ENCODE results near the gene PASK. TPM values are rescaled to one million over a fixed set of nuclear protein-coding genes. Genes with fewer than 3 reads are reported as not detected.

Gene PASK
- total RNA-seq, 1 donor from 2014 or later = 20.3 TPM

DNA sequence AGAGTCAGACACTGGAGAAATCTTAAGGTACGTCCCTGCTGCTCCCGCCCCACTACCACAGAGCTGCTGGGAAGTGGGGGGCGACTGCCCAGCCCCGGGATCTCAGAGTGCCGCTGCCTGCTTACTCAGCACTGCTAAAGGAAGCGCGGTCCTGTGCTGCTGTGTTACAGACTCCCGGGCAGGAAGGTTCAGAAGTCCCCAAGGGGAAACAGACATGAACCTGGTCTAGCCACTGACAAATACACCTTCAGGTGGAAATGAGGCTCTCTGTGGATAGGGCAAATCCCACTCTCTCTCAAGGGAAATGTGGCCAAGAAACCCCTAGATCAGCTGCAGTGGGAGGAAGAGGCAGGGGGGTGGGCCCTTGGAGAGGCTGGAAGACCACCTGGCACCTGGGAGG is 60.9 kb downstream of the PASK start:
- Histone ChIP-seq H3K4me1 (no peaks in the 10 kb centered on the region), H3K4me3 (no peak overlapping the region), H3K27me3 (no peaks in the 10 kb centered on the region), H2AFZ (replicated peaks) (no peak overlapping the region), H3K9ac (no peak overlapping the region), H3K79me2 (ENCODE audit: low read depth) (no peaks in the 10 kb centered on the region), H3K27ac (no peak overlapping the region), H4K20me1 (ENCODE audit: low read depth) (peaks cover 2% of the 10 kb centered on the region), H3K4me2 (no peak overlapping the region), H3F3A (ENCODE audit: low read depth) (no peaks in the 10 kb centered on the region), H3K36me3 (peaks cover 3% of the 10 kb centered on the region), H3K9me3 (ENCODE audit: low read depth) (no peaks in the 10 kb centered on the region)
- peaks cover 30% of the 10 kb centered on the region for H3K36me3 Mint-ChIP-seq
- TF ChIP-seq, protein P1, sequence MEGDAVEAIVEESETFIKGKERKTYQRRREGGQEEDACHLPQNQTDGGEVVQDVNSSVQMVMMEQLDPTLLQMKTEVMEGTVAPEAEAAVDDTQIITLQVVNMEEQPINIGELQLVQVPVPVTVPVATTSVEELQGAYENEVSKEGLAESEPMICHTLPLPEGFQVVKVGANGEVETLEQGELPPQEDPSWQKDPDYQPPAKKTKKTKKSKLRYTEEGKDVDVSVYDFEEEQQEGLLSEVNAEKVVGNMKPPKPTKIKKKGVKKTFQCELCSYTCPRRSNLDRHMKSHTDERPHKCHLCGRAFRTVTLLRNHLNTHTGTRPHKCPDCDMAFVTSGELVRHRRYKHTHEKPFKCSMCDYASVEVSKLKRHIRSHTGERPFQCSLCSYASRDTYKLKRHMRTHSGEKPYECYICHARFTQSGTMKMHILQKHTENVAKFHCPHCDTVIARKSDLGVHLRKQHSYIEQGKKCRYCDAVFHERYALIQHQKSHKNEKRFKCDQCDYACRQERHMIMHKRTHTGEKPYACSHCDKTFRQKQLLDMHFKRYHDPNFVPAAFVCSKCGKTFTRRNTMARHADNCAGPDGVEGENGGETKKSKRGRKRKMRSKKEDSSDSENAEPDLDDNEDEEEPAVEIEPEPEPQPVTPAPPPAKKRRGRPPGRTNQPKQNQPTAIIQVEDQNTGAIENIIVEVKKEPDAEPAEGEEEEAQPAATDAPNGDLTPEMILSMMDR (IDR thresholded peaks at IDR 0.05) = no peak
- TF ChIP-seq EZH2 (IDR thresholded peaks at IDR 0.05) (no peak), EZH2phosphoT487 (IDR thresholded peaks at IDR 0.05) (no peak)
- no peak for DNase-seq (ENCODE audit: low spot score)
- no peak overlapping the region for H3K4me3 Mint-ChIP-seq
- H3K27me3 Mint-ChIP-seq (ENCODE audit: insufficient read depth, low read depth) = no peaks in the 10 kb centered on the region
- H3K4me1 Mint-ChIP-seq = no peaks in the 10 kb centered on the region
- no peak overlapping the region for H3K27ac Mint-ChIP-seq
- H3K9me3 Mint-ChIP-seq = peaks cover 10% of the 10 kb centered on the region

DNA sequence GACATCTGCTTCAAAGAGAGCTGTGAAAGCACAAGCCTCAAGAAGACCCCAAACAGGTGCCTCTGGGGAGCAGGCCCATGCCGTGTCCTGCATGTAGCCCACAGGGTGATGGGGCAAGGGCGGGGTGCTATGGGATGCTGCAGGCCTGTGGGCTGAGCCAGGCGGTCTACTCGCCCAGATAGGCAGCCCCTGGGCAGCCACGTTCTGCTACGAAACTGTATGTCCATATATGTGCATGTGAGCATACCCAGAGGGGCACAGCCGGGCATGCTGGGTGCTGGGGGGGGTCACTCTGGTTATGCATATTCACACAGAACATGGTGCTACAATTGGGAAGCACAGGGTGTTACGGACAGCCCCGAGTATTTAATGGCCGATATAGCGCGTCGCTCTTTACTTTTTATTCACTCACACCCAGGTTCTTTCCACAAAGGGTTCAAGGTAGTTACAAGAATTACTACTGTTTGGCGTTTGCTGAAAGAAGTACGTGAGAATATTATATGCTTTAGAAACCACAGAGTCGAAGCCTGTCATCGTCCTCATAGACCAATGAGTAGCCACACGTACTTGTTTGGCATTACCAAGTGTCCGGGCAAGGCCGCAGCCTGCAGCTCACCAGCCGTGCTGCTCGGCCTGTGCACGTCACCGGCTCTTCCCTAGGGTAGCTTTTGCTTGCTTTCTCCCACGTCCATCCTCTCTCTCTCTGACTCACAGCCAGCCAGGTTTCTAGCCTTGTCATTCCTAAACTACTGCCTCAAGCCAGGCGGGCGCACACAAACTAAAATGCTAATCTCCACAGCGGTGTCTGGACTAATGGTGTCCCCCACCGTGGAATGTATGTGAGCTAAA is 61.6 kb downstream of the PASK start:
- Histone ChIP-seq H3K4me3 (no peak overlapping the region), H3K4me2 (no peak overlapping the region), H3K27ac (no peak overlapping the region), H2AFZ (replicated peaks) (no peak overlapping the region), H3K9ac (no peak overlapping the region), H3K27me3 (no peaks in the 10 kb centered on the region), H3F3A (ENCODE audit: low read depth) (no peaks in the 10 kb centered on the region), H3K4me1 (no peaks in the 10 kb centered on the region), H3K36me3 (peaks cover 3% of the 10 kb centered on the region), H3K9me3 (ENCODE audit: low read depth) (no peaks in the 10 kb centered on the region), H4K20me1 (ENCODE audit: low read depth) (no peaks in the 10 kb centered on the region), H3K79me2 (ENCODE audit: low read depth) (no peaks in the 10 kb centered on the region)
- Mint-ChIP-seq H3K36me3 (peaks cover 30% of the 10 kb centered on the region), H3K27me3 (ENCODE audit: insufficient read depth, low read depth) (no peaks in the 10 kb centered on the region), H3K27ac (no peak overlapping the region), H3K4me3 (no peak overlapping the region), H3K4me1 (no peaks in the 10 kb centered on the region), H3K9me3 (peaks cover 10% of the 10 kb centered on the region)
- TF ChIP-seq, protein P1 (IDR thresholded peaks at IDR 0.05) = no peak
- TF ChIP-seq EZH2phosphoT487 (IDR thresholded peaks at IDR 0.05) = no peak
- TF ChIP-seq EZH2 (IDR thresholded peaks at IDR 0.05) = no peak
- DNase-seq (ENCODE audit: low spot score) = no peak

DNA sequence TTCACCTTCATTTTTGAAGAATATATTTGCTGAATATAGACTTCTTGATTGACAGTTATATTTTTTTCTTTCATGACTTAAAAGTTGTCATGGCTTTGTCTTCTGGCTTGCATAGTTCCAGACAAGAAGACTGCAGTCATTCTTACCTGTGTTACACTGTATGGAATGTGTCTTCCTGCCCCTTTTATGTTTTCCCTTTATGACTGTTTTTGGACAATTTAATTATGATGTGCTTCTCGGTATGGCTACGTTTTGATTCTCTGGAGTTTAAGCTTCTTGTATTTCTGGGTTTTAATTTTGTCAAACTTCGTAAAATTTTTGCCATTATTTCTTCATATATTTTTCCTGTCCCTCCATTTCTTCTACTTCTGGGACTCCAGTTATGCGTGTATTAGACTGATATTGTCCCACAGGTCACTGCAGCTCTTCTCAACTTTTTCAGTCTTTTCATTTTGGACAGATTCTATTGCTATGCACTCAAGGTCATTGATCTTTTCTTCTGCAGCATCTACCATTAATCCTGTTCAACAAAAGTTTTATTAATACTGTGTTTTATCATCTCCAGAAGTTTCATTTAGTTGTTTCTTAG is 64.3 kb downstream of the PASK start:
- no peaks in the 10 kb centered on the region for H3K79me2 ChIP-seq (ENCODE audit: low read depth)
- H3K4me1 ChIP-seq = peaks cover 4% of the 10 kb centered on the region
- no peak overlapping the region for H3K4me2 ChIP-seq
- Mint-ChIP-seq H3K36me3 (peaks cover 30% of the 10 kb centered on the region), H3K27me3 (ENCODE audit: insufficient read depth, low read depth) (no peaks in the 10 kb centered on the region), H3K27ac (no peak overlapping the region), H3K9me3 (peaks cover 10% of the 10 kb centered on the region), H3K4me3 (no peak overlapping the region), H3K4me1 (no peaks in the 10 kb centered on the region)
- no peak for TF ChIP-seq EZH2phosphoT487 (IDR thresholded peaks at IDR 0.05)
- TF ChIP-seq EZH2 (IDR thresholded peaks at IDR 0.05) = no peak
- TF ChIP-seq, protein P1 (IDR thresholded peaks at IDR 0.05) = no peak
- no peaks in the 10 kb centered on the region for H3F3A ChIP-seq (ENCODE audit: low read depth)
- H3K4me3 ChIP-seq = no peak overlapping the region
- H3K36me3 ChIP-seq = peaks cover 3% of the 10 kb centered on the region
- no peaks in the 10 kb centered on the region for H3K27me3 ChIP-seq
- H2AFZ ChIP-seq (replicated peaks) = no peak overlapping the region
- H3K9ac ChIP-seq = no peak overlapping the region
- DNase-seq (ENCODE audit: low spot score) = no peak
- H3K9me3 ChIP-seq (ENCODE audit: low read depth) = no peaks in the 10 kb centered on the region
- no peak overlapping the region for H3K27ac ChIP-seq
- no peaks in the 10 kb centered on the region for H4K20me1 ChIP-seq (ENCODE audit: low read depth)

Measured in neural progenitor cell (in vitro differentiated cells).